ENCODE results near the gene TAF9. TPM values are rescaled to one million over a fixed set of nuclear protein-coding genes. Genes with fewer than 3 reads are reported as not detected.
"Not testable (repeated sequence)": the region's sequence is repeated elsewhere in the genome, so short reads cannot be mapped to it uniquely, and the experiment has no call there.

Gene TAF9
- total and polyA plus RNA-seq, 2 experiments from 2014 or later: 65.1 to 146 TPM

DNA sequence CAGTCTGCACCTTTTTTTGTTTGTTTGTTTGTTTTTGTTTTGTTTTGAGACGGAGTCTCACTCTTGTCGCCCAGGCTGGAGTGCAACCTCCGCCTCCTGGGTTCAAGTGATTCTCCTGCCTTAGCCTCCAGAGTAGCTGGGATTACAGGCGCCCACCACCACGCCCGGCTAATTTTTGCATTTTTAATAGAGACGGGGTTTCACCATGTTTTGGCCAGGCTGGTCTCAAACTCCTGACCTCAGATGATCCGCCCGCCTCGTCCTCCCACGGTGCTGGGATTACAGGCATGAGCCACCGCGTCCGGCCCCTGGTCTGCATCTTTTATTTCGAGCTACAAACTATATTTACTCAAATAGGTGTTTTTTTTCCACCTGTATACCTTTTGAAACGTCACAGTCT is 1.0 kb upstream of the TAF9 start:
- Mint-ChIP-seq H3K4me3 (peak overlapping the region; percentile 94), H3K27ac (peak overlapping the region; percentile 98), H3K36me3 (ENCODE audit: low read depth) (peaks cover 42% of the 10 kb centered on the region)
- H3K4me1 ChIP-seq (ENCODE audit: insufficient read depth); H3K9me3 Mint-ChIP-seq; DNase-seq (ENCODE audit: low spot score); H4K20me1 ChIP-seq (replicated peaks; ENCODE audit: insufficient read depth); H3K27me3 Mint-ChIP-seq (ENCODE audit: insufficient read depth, low read depth, poor library complexity); ATAC-seq; H3K4me1 Mint-ChIP-seq; H3F3A ChIP-seq (replicated peaks; ENCODE audit: low read depth); H3K27me3 ChIP-seq (ENCODE audit: insufficient read depth); H3K9me2 ChIP-seq (ENCODE audit: insufficient read depth): not testable (repeated sequence)
- H3K36me3 ChIP-seq (ENCODE audit: insufficient read depth): peaks cover 20% of the 10 kb centered on the region
- peak overlapping the region; percentile 100 for H3K27ac ChIP-seq (ENCODE audit: low read depth)
- peaks cover 65% of the 10 kb centered on the region for H3K79me2 ChIP-seq (replicated peaks; ENCODE audit: insufficient read depth)
- peak overlapping the region; percentile 86; the same call in 1 of the 2 replicates for H2AFZ ChIP-seq
- H3K4me2 ChIP-seq: peak overlapping the region; percentile 81
- peak overlapping the region; percentile 78 for H3K4me3 ChIP-seq

DNA sequence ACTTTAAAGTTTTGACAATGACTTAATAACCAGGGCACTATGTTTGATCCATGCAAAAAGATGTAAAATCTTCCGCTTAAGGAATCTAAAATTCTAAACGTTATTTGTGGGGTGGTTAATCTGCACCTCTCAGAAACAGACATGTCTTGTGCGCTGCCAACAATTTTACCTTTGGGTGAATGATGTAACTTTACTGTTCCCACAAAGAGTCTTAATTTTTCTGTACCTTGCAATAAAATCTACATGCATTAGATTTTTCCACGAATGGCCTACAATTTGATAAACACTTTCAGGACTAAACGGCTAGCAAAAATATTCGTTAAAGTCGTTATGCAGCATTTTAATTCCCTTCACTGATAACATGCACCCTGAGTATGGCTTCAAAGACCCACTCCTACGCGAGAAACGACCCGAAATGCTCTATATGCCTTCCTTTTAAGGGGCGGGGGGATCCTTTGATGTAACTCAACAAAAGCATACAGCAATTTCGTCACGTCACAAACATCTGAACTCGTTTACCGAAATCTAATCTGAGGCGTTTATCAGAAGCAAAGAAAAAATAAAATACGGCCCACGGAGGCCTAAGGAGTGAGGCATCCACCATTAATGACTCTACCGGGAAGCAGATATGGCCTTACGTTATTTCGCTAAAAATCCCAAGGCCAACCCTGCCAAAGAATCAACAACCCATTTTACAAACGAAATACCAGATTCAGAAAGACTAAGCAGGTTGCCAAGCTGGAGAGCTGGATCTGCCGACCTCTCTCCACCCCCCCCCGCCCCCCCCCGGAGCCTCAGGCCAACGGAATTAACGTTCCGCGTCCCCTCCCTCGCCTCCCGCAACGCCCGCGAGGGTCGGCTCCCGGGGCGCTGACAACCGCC is 621 bp downstream of the TAF9 start:
- DNase-seq (ENCODE audit: low spot score): peak; percentile 51
- Mint-ChIP-seq H3K27me3 (ENCODE audit: insufficient read depth, low read depth, poor library complexity) (peaks cover 10% of the 10 kb centered on the region), H3K36me3 (ENCODE audit: low read depth) (peaks cover 42% of the 10 kb centered on the region), H3K9me3 (no peaks in the 10 kb centered on the region), H3K27ac (peak overlapping the region; percentile 99), H3K4me3 (peak overlapping the region; percentile 100), H3K4me1 (peaks cover 6% of the 10 kb centered on the region)
- Histone ChIP-seq H3K27me3 (ENCODE audit: insufficient read depth) (no peaks in the 10 kb centered on the region), H3K27ac (ENCODE audit: low read depth) (peak overlapping the region; percentile 100), H3K4me3 (peak overlapping the region; percentile 78), H3K79me2 (replicated peaks; ENCODE audit: insufficient read depth) (peaks cover 81% of the 10 kb centered on the region), H3K36me3 (ENCODE audit: insufficient read depth) (peaks cover 19% of the 10 kb centered on the region), H4K20me1 (replicated peaks; ENCODE audit: insufficient read depth) (peaks cover 7% of the 10 kb centered on the region; the same call in 1 of the 2 replicates), H3K9me2 (ENCODE audit: insufficient read depth) (no peaks in the 10 kb centered on the region), H3K4me2 (peak overlapping the region; percentile 81), H3F3A (replicated peaks; ENCODE audit: low read depth) (no peaks in the 10 kb centered on the region), H2AFZ (no peak overlapping the region), H3K4me1 (ENCODE audit: insufficient read depth) (no peaks in the 10 kb centered on the region)
- 0 out of 2 replicates have a peak, but pooled peaks have one; percentile 11 for TF ChIP-seq CREB1 (CRISPR knock-in tag; IDR thresholded peaks at IDR 0.05; ENCODE audit: low read depth)
- TF ChIP-seq, protein P1, sequence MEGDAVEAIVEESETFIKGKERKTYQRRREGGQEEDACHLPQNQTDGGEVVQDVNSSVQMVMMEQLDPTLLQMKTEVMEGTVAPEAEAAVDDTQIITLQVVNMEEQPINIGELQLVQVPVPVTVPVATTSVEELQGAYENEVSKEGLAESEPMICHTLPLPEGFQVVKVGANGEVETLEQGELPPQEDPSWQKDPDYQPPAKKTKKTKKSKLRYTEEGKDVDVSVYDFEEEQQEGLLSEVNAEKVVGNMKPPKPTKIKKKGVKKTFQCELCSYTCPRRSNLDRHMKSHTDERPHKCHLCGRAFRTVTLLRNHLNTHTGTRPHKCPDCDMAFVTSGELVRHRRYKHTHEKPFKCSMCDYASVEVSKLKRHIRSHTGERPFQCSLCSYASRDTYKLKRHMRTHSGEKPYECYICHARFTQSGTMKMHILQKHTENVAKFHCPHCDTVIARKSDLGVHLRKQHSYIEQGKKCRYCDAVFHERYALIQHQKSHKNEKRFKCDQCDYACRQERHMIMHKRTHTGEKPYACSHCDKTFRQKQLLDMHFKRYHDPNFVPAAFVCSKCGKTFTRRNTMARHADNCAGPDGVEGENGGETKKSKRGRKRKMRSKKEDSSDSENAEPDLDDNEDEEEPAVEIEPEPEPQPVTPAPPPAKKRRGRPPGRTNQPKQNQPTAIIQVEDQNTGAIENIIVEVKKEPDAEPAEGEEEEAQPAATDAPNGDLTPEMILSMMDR (conservative IDR thresholded peaks at IDR 0.05; ENCODE audit: low read depth in 2 of 2): no peak
- ATAC-seq: peak; percentile 3; the same call in 2 of the 3 replicates

DNA sequence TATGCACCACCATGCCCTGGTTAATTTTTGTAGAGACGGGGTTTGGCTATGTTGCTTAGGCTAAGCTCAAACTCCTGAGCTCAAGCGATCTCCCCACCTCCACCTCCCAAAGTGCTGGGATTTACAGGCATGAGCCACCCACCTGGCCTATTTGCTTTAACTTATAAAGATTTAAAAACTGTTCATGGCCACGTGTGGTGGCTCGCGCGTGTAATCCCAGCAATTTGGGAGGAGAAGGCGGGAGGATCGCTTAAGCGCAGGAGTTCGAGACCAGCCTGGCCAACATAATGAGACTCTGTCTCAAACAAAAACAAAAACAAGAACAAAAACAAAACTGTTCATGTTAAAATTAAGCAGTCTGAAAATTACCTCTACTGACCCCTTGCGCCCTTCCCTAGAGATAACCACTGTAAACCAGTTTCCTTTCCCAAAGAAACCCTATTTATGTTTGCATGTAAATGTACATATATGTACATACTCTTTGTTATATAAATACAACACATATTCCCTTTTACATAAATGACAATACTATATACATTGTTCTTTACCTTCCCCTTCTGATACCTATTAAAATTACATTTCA is 1.5 kb downstream of the TAF9 start:
- Mint-ChIP-seq H3K36me3 (ENCODE audit: low read depth) (peaks cover 49% of the 10 kb centered on the region), H3K27ac (peak overlapping the region; percentile 99), H3K4me1 (peaks cover 6% of the 10 kb centered on the region), H3K27me3 (ENCODE audit: insufficient read depth, low read depth, poor library complexity) (peaks cover 10% of the 10 kb centered on the region), H3K4me3 (peak overlapping the region; percentile 100), H3K9me3 (no peaks in the 10 kb centered on the region)
- no peaks in the 10 kb centered on the region for H3K4me1 ChIP-seq (ENCODE audit: insufficient read depth)
- H3K9me2 ChIP-seq (ENCODE audit: insufficient read depth): no peaks in the 10 kb centered on the region
- no peaks in the 10 kb centered on the region for H3K27me3 ChIP-seq (ENCODE audit: insufficient read depth)
- no peak overlapping the region for H3K27ac ChIP-seq (ENCODE audit: low read depth)
- no peak for ATAC-seq
- no peaks in the 10 kb centered on the region for H3F3A ChIP-seq (replicated peaks; ENCODE audit: low read depth)
- H3K79me2 ChIP-seq (replicated peaks; ENCODE audit: insufficient read depth): peaks cover 88% of the 10 kb centered on the region
- peak overlapping the region; percentile 78 for H3K4me3 ChIP-seq
- H3K4me2 ChIP-seq: peak overlapping the region; percentile 81
- peaks cover 19% of the 10 kb centered on the region; the same call in 1 of the 2 replicates for H3K36me3 ChIP-seq (ENCODE audit: insufficient read depth)
- peaks cover 12% of the 10 kb centered on the region for H4K20me1 ChIP-seq (replicated peaks; ENCODE audit: insufficient read depth)
- H2AFZ ChIP-seq: no peak overlapping the region
- no peak for DNase-seq (ENCODE audit: low spot score)
- TF ChIP-seq, protein P2, sequence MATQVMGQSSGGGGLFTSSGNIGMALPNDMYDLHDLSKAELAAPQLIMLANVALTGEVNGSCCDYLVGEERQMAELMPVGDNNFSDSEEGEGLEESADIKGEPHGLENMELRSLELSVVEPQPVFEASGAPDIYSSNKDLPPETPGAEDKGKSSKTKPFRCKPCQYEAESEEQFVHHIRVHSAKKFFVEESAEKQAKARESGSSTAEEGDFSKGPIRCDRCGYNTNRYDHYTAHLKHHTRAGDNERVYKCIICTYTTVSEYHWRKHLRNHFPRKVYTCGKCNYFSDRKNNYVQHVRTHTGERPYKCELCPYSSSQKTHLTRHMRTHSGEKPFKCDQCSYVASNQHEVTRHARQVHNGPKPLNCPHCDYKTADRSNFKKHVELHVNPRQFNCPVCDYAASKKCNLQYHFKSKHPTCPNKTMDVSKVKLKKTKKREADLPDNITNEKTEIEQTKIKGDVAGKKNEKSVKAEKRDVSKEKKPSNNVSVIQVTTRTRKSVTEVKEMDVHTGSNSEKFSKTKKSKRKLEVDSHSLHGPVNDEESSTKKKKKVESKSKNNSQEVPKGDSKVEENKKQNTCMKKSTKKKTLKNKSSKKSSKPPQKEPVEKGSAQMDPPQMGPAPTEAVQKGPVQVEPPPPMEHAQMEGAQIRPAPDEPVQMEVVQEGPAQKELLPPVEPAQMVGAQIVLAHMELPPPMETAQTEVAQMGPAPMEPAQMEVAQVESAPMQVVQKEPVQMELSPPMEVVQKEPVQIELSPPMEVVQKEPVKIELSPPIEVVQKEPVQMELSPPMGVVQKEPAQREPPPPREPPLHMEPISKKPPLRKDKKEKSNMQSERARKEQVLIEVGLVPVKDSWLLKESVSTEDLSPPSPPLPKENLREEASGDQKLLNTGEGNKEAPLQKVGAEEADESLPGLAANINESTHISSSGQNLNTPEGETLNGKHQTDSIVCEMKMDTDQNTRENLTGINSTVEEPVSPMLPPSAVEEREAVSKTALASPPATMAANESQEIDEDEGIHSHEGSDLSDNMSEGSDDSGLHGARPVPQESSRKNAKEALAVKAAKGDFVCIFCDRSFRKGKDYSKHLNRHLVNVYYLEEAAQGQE (IDR thresholded peaks at IDR 0.05; ENCODE audit: unreplicated experiment): no peak
- TF ChIP-seq STAT1 (IDR thresholded peaks at IDR 0.05; ENCODE audit: unreplicated experiment) (no peak), CREB1 (CRISPR knock-in tag; IDR thresholded peaks at IDR 0.05; ENCODE audit: low read depth) (no peak), EZH2phosphoT487 (IDR thresholded peaks at IDR 0.05; ENCODE audit: unreplicated experiment) (no peak), POLR2AphosphoS5 (IDR thresholded peaks at IDR 0.05; ENCODE audit: low read depth) (no peak)
- TF ChIP-seq, protein P1 (conservative IDR thresholded peaks at IDR 0.05; ENCODE audit: low read depth in 2 of 2): no peak; a peak in 1 of 4 replicates
- TF ChIP-seq, protein P3, sequence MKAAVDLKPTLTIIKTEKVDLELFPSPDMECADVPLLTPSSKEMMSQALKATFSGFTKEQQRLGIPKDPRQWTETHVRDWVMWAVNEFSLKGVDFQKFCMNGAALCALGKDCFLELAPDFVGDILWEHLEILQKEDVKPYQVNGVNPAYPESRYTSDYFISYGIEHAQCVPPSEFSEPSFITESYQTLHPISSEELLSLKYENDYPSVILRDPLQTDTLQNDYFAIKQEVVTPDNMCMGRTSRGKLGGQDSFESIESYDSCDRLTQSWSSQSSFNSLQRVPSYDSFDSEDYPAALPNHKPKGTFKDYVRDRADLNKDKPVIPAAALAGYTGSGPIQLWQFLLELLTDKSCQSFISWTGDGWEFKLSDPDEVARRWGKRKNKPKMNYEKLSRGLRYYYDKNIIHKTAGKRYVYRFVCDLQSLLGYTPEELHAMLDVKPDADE (IDR thresholded peaks at IDR 0.05): no peak

Measured in GM23338 (cell line).